ENCODE data around the gene CPOX.

Gene CPOX

DNA sequence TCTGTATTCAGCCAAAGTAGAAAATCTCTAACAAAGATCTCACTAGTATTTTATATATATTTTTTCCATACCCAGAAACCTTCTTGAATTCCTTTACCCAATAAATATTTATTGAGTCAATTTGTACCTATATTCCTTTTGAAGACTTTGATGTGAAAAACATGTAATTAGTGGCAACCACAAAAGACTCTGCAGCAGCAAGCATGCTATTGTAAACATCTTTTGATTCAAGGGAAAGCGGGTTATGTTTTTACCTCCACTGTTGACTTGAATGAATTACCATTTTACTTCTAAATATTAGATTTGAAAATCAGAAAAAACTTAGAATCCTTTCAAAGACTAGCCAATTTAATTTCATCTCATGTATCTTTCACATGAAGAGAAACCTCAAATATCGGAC is 59.2 kb downstream of the CPOX start:
- DNase-seq (ENCODE audit: low read depth in 1 of 2, low spot score in 1 of 2) = no peak
- no peak overlapping the region for H3K4me3 ChIP-seq (replicated peaks; ENCODE audit: insufficient read depth, low read length)
- no peaks in the 10 kb centered on the region for H3K27me3 ChIP-seq (ENCODE audit: insufficient read depth, poor library complexity, severe bottlenecking)
- TF ChIP-seq POLR2AphosphoS5 (IDR thresholded peaks at IDR 0.05; ENCODE audit: low read depth) (no peak), SPI1 (IDR thresholded peaks at IDR 0.05; ENCODE audit: borderline replicate concordance, low read depth) (no peak), GABPA (IDR thresholded peaks at IDR 0.05; ENCODE audit: low read depth) (no peak)
- TF ChIP-seq, protein P1, sequence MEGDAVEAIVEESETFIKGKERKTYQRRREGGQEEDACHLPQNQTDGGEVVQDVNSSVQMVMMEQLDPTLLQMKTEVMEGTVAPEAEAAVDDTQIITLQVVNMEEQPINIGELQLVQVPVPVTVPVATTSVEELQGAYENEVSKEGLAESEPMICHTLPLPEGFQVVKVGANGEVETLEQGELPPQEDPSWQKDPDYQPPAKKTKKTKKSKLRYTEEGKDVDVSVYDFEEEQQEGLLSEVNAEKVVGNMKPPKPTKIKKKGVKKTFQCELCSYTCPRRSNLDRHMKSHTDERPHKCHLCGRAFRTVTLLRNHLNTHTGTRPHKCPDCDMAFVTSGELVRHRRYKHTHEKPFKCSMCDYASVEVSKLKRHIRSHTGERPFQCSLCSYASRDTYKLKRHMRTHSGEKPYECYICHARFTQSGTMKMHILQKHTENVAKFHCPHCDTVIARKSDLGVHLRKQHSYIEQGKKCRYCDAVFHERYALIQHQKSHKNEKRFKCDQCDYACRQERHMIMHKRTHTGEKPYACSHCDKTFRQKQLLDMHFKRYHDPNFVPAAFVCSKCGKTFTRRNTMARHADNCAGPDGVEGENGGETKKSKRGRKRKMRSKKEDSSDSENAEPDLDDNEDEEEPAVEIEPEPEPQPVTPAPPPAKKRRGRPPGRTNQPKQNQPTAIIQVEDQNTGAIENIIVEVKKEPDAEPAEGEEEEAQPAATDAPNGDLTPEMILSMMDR (IDR thresholded peaks at IDR 0.05; ENCODE audit: insufficient read depth, low read length) = no peak
- TF ChIP-seq, protein P2, sequence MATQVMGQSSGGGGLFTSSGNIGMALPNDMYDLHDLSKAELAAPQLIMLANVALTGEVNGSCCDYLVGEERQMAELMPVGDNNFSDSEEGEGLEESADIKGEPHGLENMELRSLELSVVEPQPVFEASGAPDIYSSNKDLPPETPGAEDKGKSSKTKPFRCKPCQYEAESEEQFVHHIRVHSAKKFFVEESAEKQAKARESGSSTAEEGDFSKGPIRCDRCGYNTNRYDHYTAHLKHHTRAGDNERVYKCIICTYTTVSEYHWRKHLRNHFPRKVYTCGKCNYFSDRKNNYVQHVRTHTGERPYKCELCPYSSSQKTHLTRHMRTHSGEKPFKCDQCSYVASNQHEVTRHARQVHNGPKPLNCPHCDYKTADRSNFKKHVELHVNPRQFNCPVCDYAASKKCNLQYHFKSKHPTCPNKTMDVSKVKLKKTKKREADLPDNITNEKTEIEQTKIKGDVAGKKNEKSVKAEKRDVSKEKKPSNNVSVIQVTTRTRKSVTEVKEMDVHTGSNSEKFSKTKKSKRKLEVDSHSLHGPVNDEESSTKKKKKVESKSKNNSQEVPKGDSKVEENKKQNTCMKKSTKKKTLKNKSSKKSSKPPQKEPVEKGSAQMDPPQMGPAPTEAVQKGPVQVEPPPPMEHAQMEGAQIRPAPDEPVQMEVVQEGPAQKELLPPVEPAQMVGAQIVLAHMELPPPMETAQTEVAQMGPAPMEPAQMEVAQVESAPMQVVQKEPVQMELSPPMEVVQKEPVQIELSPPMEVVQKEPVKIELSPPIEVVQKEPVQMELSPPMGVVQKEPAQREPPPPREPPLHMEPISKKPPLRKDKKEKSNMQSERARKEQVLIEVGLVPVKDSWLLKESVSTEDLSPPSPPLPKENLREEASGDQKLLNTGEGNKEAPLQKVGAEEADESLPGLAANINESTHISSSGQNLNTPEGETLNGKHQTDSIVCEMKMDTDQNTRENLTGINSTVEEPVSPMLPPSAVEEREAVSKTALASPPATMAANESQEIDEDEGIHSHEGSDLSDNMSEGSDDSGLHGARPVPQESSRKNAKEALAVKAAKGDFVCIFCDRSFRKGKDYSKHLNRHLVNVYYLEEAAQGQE (IDR thresholded peaks at IDR 0.05; ENCODE audit: insufficient replicate concordance, low read depth) = no peak
- H3K27ac ChIP-seq (replicated peaks) = no peak overlapping the region

GRCh38 chr3:98532709-98533571 is 60.5 kb downstream of the CPOX start:
- H3K4me3 ChIP-seq (replicated peaks; ENCODE audit: insufficient read depth, low read length) = no peak overlapping the region
- TF ChIP-seq, protein P1 (IDR thresholded peaks at IDR 0.05; ENCODE audit: insufficient read depth, low read length) = no peak
- TF ChIP-seq SPI1 (IDR thresholded peaks at IDR 0.05; ENCODE audit: borderline replicate concordance, low read depth) = peak; percentile 56; the same call in 1 of the 2 replicates
- no peak for DNase-seq (ENCODE audit: low read depth in 1 of 2, low spot score in 1 of 2)
- no peak overlapping the region for H3K27ac ChIP-seq (replicated peaks)
- H3K27me3 ChIP-seq (ENCODE audit: insufficient read depth, poor library complexity, severe bottlenecking) = no peaks in the 10 kb centered on the region

DNA sequence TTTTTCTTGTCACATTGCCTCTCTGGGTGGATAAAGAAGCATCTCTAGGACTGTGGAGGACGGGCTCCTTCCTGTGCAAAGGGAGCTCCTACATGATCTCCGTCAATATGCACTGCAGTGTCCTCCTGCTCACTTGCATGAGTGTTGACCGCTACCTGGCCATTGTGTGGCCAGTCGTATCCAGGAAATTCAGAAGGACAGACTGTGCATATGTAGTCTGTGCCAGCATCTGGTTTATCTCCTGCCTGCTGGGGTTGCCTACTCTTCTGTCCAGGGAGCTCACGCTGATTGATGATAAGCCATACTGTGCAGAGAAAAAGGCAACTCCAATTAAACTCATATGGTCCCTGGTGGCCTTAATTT is 61.2 kb downstream of the CPOX start:
- H3K27ac ChIP-seq (replicated peaks) = no peak overlapping the region
- no peaks in the 10 kb centered on the region for H3K27me3 ChIP-seq (ENCODE audit: insufficient read depth, poor library complexity, severe bottlenecking)
- DNase-seq (ENCODE audit: low read depth in 1 of 2, low spot score in 1 of 2) = no peak
- TF ChIP-seq, protein P2 (IDR thresholded peaks at IDR 0.05; ENCODE audit: insufficient replicate concordance, low read depth) = no peak
- TF ChIP-seq, protein P1 (IDR thresholded peaks at IDR 0.05; ENCODE audit: insufficient read depth, low read length) = no peak
- no peak for TF ChIP-seq GABPA (IDR thresholded peaks at IDR 0.05; ENCODE audit: low read depth)
- TF ChIP-seq SPI1 (IDR thresholded peaks at IDR 0.05; ENCODE audit: borderline replicate concordance, low read depth) = no peak
- no peak for TF ChIP-seq POLR2AphosphoS5 (IDR thresholded peaks at IDR 0.05; ENCODE audit: low read depth)
- H3K4me3 ChIP-seq (replicated peaks; ENCODE audit: insufficient read depth, low read length) = no peak overlapping the region

Measured in HL-60 (cell line).